G401 (cell line): ENCODE measurements around the gene ENPP4. TPM values are rescaled to one million over a fixed set of nuclear protein-coding genes. Genes with fewer than 3 reads are reported as not detected.
A peak's percentile ranks its signal among the peaks of the same experiment; 100 is the strongest.

ENCODE experiments used
- DNase-seq: peaks from one replicate; pipeline ENCODE4 v3.0.0-alpha.2; 2015; ENCODE audit warnings: low spot score
- in situ Hi-C: cut with HindIII; loops from 2 replicates; pipeline ENCODE4 v1.10.0; 2016; ENCODE audit warnings: low sequenced_read_pairs, mixed read lengths
- total RNA-seq: library from RNA; depleted of rRNA; stranded (reverse); fragments of >200 nt; shearing (Covaris generic); gene quantifications from 2 replicates; pipeline ENCODE4 v1.2.3, GENCODE V29; 2014; rRNA removed

Gene ENPP4
- total RNA-seq, 1 experiment from 2014 or later = not detected

- in situ Hi-C loops = no loop called here
- peak; percentile 66 for DNase-seq
These were observed 59.9 kb downstream of the ENPP4 start for GRCh38 chr6:46189726-46190125.

- DNase-seq = no peak
- in situ Hi-C loops = no loop called here
These were observed 61.1 kb downstream of the ENPP4 start for GRCh38 chr6:46190889-46191288.

- DNase-seq = no peak
- in situ Hi-C loops = no loop called here
These were observed 62.2 kb downstream of the ENPP4 start for GRCh38 chr6:46191961-46192360.

Other genes starting within 250 kb of the ENPP4 start
- not detected in 2 replicates for gene CLIC5, start 114.1 kb upstream of the ENPP4 start, total RNA-seq
- gene ENPP5, start 41.0 kb downstream of the ENPP4 start, total RNA-seq = not detected in 2 replicates